Glutamatergic neuron (in vitro differentiated cells): ENCODE data around the gene SDHC. TPM values are rescaled to one million over a fixed set of nuclear protein-coding genes. Genes with fewer than 3 reads are reported as not detected.
"Not testable (repeated sequence)": the region's sequence is repeated elsewhere in the genome, so short reads cannot be mapped to it uniquely, and the experiment has no call there.

Experiments used
- DNase-seq: peaks from one replicate; pipeline ENCODE4 v3.0.0; 2022
- H3K27ac Mint-ChIP-seq: one replicate; pipeline ENCODE4 v1.8.0; 2020; ENCODE audit warnings: mild to moderate bottlenecking, mixed read lengths, inconsistent platforms; ENCODE audit not compliant: unreplicated experiment
- H3K27me3 Mint-ChIP-seq: one replicate; pipeline ENCODE4 v1.8.0; 2020; ENCODE audit warnings: mild to moderate bottlenecking, moderate library complexity, mixed read lengths, inconsistent platforms; ENCODE audit not compliant: unreplicated experiment
- H3K36me3 Mint-ChIP-seq: one replicate; pipeline ENCODE4 v1.8.0; 2020; ENCODE audit warnings: mild to moderate bottlenecking, mixed read lengths, inconsistent platforms; ENCODE audit not compliant: unreplicated experiment
- H3K4me1 Mint-ChIP-seq: one replicate; pipeline ENCODE4 v1.8.0; 2020; ENCODE audit warnings: mild to moderate bottlenecking, low read depth, mixed read lengths, inconsistent platforms; ENCODE audit not compliant: unreplicated experiment
- H3K4me3 Mint-ChIP-seq: one replicate; pipeline ENCODE4 v1.8.0; 2020; ENCODE audit warnings: mild to moderate bottlenecking, mixed read lengths, inconsistent platforms; ENCODE audit not compliant: unreplicated experiment
- H3K9me3 Mint-ChIP-seq: one replicate; pipeline ENCODE4 v1.8.0; 2020; ENCODE audit warnings: mild to moderate bottlenecking, moderate library complexity, mixed read lengths, inconsistent platforms; ENCODE audit not compliant: unreplicated experiment
- CTCF ChIP-seq: fragments of 200-600 bp; sonication (generic); IDR thresholded peaks from one replicate; pipeline ENCODE4 v1.5.0; 2021; ENCODE audit not compliant: partially characterized antibody, unreplicated experiment
- total RNA-seq: library from RNA; stranded (reverse); fragmentation: NEBNext Ultra II Directional; extraction: Animal tissue kit (Norgen Biotek cat#: 25700); gene quantifications from one replicate; pipeline ENCODE4 v1.2.1, GENCODE V29; 2021; ENCODE audit not compliant: unreplicated experiment

SDHC gene
- total RNA-seq, 1 donor from 2014 or later: 170 TPM

GRCh38 chr1:161389691-161390558 lies 75.7 kb downstream of the SDHC start:
- Mint-ChIP-seq H3K9me3 (peaks cover 12% of the 10 kb centered on the region), H3K4me1 (no peaks in the 10 kb centered on the region), H3K4me3 (peak overlapping the region; percentile 95), H3K36me3 (no peaks in the 10 kb centered on the region), H3K27me3 (peaks cover 4% of the 10 kb centered on the region), H3K27ac (peak overlapping the region; percentile 93)
- no peak for TF ChIP-seq CTCF
- peak; percentile 95 for DNase-seq

GRCh38 chr1:161390559-161390858 lies 76.3 kb downstream of the SDHC start:
- no peaks in the 10 kb centered on the region for H3K36me3 Mint-ChIP-seq
- TF ChIP-seq CTCF: no peak
- peak overlapping the region; percentile 73 for H3K27ac Mint-ChIP-seq
- peak overlapping the region; percentile 95 for H3K4me3 Mint-ChIP-seq
- peaks cover 12% of the 10 kb centered on the region for H3K9me3 Mint-ChIP-seq
- DNase-seq: no peak
- no peaks in the 10 kb centered on the region for H3K4me1 Mint-ChIP-seq
- H3K27me3 Mint-ChIP-seq: peaks cover 4% of the 10 kb centered on the region

- Mint-ChIP-seq H3K9me3 (peaks cover 12% of the 10 kb centered on the region), H3K4me3 (peak overlapping the region; percentile 95)
- not testable (repeated sequence) for H3K27ac Mint-ChIP-seq, DNase-seq, H3K4me1 Mint-ChIP-seq, H3K36me3 Mint-ChIP-seq, H3K27me3 Mint-ChIP-seq
Measured at GRCh38 chr1:161391136-161391535, 77.0 kb downstream of the SDHC start.

DNA sequence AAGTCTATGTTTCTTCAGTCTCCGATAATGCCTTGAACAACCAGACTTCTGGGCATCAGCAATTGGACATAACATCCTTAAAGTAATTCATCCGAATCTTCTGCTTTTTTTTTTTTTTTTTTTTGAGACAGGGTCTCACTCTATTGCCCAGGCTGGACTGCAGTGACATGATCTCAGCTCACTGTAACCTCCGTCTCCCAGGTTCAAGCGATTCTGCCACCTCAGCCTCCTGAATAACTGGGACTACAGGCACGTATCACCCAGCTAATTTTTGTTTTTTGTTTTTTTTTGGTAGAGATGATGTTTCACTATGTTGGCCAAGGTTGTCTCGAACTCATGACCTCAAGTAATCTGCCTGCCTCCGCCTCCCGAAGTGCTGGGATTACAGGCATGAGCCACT lies 77.4 kb downstream of the SDHC start:
- no peak for TF ChIP-seq CTCF
- Mint-ChIP-seq H3K9me3 (peaks cover 12% of the 10 kb centered on the region), H3K4me3 (no peak overlapping the region), H3K4me1 (no peaks in the 10 kb centered on the region), H3K27ac (no peak overlapping the region), H3K36me3 (no peaks in the 10 kb centered on the region), H3K27me3 (peaks cover 4% of the 10 kb centered on the region)
- no peak for DNase-seq

DNA sequence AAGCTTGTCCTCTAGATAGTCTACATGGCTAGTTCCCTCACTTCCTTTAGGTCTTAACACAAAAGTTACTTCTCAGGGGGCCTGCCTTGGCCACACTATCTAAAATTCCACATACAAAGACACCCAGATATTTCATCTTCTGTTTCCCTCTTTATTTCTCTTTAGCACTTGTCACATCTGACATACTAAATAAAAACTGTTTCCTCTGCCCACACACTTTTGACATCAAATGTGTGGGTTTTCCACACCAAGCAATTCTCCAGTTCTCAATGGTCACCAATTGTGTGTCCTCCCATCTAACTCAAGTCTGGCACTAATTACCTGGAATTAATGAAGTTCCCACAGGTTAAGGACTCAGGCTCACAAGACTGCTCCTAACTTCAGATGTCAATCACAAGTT lies 79.0 kb downstream of the SDHC start:
- Mint-ChIP-seq H3K27ac (no peak overlapping the region), H3K4me3 (peak overlapping the region; percentile 47), H3K4me1 (no peaks in the 10 kb centered on the region), H3K36me3 (no peaks in the 10 kb centered on the region), H3K27me3 (peaks cover 4% of the 10 kb centered on the region), H3K9me3 (peaks cover 9% of the 10 kb centered on the region)
- no peak for DNase-seq
- no peak for TF ChIP-seq CTCF

DNA sequence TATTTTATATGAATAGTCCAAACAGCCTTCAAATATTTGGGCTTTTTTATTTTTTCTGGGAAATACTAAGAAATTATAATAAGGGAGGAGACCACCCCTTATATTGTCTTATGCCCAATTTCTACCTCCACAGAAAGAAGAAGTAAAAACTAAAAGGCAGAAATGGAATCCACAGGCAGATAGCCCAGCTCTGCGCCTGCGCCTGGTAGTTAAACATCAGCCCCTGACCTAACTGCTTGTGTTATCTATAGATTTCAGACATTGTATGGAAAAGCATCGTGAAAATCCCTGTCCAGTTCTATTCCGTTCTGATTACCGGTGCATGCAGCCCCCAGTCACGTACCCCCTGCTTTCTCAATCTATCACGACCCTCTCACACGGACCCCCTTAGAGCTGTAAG lies 82.9 kb downstream of the SDHC start:
- H3K4me1 Mint-ChIP-seq, DNase-seq, H3K27ac Mint-ChIP-seq, H3K4me3 Mint-ChIP-seq, H3K36me3 Mint-ChIP-seq: not testable (repeated sequence)
- Mint-ChIP-seq H3K27me3 (peaks cover 17% of the 10 kb centered on the region), H3K9me3 (peaks cover 21% of the 10 kb centered on the region)
